Fibroblast of mammary gland (primary cell): ENCODE results near the gene RNF212B.
"Not testable (repeated sequence)": the region's sequence is repeated elsewhere in the genome, so short reads cannot be mapped to it uniquely, and the experiment has no call there.

ENCODE experiments used
- DNase-seq: peaks from one replicate; pipeline ENCODE4 v3.0.0-alpha.2; 2010; ENCODE audit warnings: low read depth
- H3K4me3 ChIP-seq: 2 replicates; pipeline ENCODE4 v1.5.1; 2011; ENCODE audit warnings: low read depth, mild to moderate bottlenecking, low read length, moderate library complexity; ENCODE audit not compliant: control insufficient read depth
- TF ChIP-seq, protein P1 (sequence below): conservative IDR thresholded peaks from 2 replicates; pipeline ENCODE4 v1.5.1; 2011; ENCODE audit warnings: low read depth, low read length, inconsistent platforms; ENCODE audit not compliant: control insufficient read depth, insufficient read depth

Gene RNF212B, protein sequence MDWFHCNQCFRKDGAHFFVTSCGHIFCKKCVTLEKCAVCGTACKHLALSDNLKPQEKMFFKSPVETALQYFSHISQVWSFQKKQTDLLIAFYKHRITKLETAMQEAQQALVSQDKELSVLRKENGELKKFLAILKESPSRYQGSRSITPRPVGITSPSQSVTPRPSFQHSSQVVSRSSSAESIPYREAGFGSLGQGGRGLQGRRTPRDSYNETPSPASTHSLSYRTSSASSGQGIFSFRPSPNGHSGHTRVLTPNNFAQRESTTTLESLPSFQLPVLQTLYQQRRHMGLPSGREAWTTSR

DNA sequence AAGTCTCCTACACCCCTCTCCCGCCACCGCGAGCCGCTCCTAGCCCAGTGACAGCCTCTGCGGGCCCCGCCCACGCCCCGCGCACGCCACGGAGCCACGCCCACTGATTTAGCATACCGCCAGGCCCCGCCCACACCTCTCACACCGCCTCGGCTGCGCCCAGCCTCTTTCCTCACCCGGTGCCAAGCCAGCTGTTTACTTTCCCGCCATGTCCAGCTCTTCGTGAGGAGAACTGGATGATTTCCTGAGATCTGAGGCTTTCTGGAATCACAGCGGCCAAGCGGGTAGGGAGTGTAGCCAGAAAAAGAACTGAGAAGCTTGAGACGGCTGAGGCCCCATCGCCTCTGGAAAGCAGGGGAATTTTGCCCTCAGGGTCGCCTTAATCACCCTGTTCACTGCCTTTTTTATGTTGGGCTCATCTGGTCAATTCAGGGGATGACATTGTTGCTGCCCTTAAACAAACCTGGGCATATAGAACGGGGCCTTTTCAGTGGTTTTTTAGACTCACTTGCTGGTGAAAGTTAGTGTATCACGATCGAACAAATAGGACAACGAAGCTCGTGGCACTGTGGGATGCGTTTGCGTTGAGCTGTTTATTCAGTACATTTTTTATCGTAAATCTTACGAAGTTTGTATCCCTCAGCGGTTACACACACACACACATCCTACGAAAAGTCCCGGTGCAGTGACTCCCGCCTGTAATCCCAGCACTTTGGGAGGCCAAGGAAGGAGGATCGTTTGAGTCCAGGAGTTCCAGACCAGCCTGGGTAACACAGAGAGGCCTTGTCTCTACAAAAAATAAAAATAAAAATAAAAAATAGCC lies at the start of gene RNF212B:
Gene RNF212B, plus strand, starts transcription at position 165 of the 823 bp plus-strand sequence. CDS start 2,410 bp downstream, outside the sequence.
- TF ChIP-seq, protein P1, sequence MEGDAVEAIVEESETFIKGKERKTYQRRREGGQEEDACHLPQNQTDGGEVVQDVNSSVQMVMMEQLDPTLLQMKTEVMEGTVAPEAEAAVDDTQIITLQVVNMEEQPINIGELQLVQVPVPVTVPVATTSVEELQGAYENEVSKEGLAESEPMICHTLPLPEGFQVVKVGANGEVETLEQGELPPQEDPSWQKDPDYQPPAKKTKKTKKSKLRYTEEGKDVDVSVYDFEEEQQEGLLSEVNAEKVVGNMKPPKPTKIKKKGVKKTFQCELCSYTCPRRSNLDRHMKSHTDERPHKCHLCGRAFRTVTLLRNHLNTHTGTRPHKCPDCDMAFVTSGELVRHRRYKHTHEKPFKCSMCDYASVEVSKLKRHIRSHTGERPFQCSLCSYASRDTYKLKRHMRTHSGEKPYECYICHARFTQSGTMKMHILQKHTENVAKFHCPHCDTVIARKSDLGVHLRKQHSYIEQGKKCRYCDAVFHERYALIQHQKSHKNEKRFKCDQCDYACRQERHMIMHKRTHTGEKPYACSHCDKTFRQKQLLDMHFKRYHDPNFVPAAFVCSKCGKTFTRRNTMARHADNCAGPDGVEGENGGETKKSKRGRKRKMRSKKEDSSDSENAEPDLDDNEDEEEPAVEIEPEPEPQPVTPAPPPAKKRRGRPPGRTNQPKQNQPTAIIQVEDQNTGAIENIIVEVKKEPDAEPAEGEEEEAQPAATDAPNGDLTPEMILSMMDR: no peak
- peak within 1 kb of the TSS; percentile 39 for H3K4me3 ChIP-seq
- peak; percentile 68 for DNase-seq

DNA sequence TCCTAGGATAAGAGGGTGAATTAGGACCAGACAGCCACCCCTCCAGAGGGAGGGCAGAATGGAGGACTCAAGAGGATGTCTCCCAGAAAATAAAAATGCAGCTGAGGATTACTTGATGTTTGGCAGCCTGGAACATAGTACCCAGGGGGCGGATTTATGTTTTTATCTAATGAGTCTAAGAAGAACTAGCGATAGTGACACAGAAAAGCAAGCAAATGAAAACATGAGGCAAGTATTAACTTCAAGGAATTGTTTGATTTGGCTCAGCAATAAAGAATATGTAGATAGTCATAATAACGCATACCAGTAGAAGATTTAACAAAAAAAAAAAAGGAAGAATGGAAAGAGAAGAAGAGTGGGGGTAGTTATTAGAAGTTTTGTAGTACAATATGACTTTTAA lies 44.3 kb upstream of the RNF212B start:
- TF ChIP-seq, protein P1: no peak
- no peak overlapping the region for H3K4me3 ChIP-seq
- no peak for DNase-seq

DNA sequence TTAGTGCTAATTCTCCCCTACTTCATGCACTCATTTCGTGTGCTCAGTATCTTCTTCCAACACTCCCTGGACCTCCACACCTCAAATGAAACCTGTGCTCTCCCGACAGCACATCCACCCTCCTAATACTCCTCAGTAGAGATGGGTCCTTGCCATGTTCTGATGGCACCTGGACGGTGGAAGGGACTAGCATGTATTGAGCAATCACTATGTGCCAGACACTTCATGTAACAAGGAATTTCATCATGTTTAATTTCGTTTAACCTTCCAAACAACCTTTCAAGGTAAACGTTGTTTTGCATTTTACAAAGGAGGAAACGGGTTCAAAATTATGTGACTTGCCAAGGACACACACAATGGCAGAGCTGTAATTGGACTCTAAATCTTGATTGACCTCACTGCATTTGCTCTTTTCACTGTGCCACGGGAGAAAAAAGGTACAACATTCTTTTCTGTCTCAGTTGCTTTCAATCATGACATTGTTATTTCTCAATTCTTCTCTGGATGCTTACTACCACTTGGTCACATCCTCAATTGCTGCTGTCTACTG lies 42.1 kb upstream of the RNF212B start:
- no peak overlapping the region for H3K4me3 ChIP-seq
- TF ChIP-seq, protein P1: no peak
- DNase-seq: no peak

DNA sequence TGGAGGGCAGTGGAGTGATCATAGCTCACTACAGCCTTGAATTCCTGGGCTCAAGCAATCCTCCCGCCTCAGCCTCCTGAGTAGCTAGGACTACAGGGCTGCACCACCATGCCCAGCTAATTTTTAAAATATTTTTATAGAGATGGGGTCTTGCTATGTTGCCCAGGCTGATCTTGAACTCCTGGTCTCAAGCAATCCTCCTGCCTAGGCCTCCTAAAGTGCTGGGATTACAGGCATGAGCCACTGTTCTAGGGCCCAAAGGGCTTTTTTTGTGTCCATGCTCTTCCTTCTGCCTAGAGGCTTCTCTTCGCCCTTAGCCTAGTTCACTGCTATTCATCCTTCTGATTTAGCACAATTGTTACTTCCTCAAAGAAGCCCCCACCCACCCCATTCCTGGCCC lies 41.2 kb upstream of the RNF212B start:
- not testable (repeated sequence) for H3K4me3 ChIP-seq, DNase-seq

DNA sequence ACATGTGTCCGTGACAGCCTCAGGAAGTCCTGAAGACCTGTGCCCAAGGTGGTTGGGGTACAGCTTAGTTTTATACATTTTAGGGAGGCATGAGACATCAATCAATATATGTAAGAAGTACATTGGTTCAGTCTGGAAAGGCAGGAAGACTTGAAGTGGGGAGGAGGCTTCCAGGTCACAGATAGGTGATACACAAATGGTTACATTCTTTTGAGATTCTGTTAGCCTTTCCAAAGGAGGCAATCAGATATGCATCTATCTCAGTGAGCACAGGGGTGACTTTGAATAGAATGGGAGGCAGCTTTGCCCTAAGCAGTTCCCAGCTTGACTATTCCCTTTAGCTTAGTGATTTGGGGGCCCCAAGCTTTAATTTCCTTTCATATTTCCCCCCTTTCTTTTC lies 38.6 kb upstream of the RNF212B start:
- not testable (repeated sequence) for H3K4me3 ChIP-seq

DNA sequence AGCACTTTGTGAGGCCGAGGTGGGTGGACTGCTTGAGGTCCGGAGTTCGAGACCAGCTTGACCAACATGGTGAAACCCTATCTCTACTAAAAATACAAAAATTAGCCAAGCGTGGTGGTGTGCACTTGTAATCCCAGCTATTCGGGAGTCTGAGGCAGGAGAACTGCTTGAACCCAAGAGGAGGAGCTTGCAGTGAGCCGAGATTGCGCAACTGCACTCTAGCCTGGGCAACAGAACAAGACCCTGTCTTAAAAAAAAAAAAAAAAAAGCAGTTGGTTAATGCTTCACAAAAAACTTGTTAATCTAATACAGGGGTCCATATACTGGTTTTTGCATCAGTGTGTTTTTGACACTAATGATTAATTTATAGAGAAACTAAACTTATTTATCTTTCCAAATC lies 35.7 kb upstream of the RNF212B start:
- TF ChIP-seq, protein P1: no peak

More for the DNA sequence above, 38.6 kb upstream of the RNF212B start:
- DNase-seq: not testable (repeated sequence)

DNA sequence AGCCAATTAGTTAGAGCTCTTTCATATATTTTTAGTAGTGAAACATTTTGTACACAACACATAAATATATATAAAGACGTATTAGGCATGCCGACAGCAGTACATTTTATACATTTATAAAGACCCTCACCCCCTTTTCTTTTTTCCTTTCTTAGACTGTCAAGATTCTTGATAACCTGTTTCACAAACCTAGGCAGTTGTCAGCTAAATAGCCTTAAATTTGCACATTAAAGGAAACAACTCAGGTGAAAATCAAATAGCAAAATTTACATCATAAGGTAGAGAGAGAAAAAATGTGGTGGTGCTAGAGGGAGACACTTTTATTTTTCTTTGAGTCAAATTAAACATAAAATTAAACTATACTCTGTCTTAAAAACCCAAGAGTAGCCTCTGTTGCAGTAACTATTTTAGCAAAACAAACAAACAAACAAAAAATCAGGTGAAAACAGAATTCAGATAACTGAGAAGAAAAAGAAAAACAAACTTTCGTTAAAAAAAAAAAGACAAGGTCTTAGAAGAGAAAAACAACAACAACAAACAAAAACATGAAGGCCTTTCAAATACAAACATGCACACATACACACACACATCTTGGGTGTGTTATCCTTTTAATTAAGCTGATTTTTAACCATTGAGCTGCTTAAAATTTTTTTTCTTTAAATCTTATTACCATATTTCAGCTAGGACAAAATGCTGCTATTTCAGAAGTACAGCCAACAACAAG lies 31.2 kb upstream of the RNF212B start:
- TF ChIP-seq, protein P1: no peak
- H3K4me3 ChIP-seq: no peak overlapping the region
- no peak for DNase-seq

More for the DNA sequence above, 35.7 kb upstream of the RNF212B start:
- no peak overlapping the region for H3K4me3 ChIP-seq
- DNase-seq: no peak
